ENCODE measurements around the gene TNFAIP2. TPM values are rescaled to one million over a fixed set of nuclear protein-coding genes. Genes with fewer than 3 reads are reported as not detected.
A peak's percentile ranks its signal among the peaks of the same experiment; 100 is the strongest.

The TNFAIP2 gene
- total RNA-seq, 6 experiments from 2014 or later = 23.2 to 122 (median 32.6) TPM

GRCh38 chr14:103093856-103094405 lies 29.3 kb upstream of the TNFAIP2 start:
- peaks cover 0 to 38% (median 7%) of the 10 kb centered on the region in 4 donors for H3K4me1 ChIP-seq
- peak overlapping the region; percentile 49 to 69 (median 62) for H3K4me3 ChIP-seq
- intact Hi-C loops (cut with DNase I) = no loop called here
- H3K9me3 ChIP-seq = no peaks in the 10 kb centered on the region
- TF ChIP-seq POLR2A (IDR thresholded peaks at IDR 0.05) (no peak), CTCF (IDR thresholded peaks at IDR 0.05) (no peak)
- ATAC-seq (no peak), DNase-seq (peak in 1 of 3 donors; percentile 20)
- H3K27ac ChIP-seq = peak overlapping the region; percentile 84 to 94 (median 91)
- no peaks in the 10 kb centered on the region for H3K27me3 ChIP-seq
- H3K36me3 ChIP-seq = no peaks in the 10 kb centered on the region
- 42% methylated on average over 3 of the region's 13 CpGs for WGBS (ENCODE audit: insufficient coverage, low coverage, low lambda C conversion rate, missing lambda C conversion rate)

DNA sequence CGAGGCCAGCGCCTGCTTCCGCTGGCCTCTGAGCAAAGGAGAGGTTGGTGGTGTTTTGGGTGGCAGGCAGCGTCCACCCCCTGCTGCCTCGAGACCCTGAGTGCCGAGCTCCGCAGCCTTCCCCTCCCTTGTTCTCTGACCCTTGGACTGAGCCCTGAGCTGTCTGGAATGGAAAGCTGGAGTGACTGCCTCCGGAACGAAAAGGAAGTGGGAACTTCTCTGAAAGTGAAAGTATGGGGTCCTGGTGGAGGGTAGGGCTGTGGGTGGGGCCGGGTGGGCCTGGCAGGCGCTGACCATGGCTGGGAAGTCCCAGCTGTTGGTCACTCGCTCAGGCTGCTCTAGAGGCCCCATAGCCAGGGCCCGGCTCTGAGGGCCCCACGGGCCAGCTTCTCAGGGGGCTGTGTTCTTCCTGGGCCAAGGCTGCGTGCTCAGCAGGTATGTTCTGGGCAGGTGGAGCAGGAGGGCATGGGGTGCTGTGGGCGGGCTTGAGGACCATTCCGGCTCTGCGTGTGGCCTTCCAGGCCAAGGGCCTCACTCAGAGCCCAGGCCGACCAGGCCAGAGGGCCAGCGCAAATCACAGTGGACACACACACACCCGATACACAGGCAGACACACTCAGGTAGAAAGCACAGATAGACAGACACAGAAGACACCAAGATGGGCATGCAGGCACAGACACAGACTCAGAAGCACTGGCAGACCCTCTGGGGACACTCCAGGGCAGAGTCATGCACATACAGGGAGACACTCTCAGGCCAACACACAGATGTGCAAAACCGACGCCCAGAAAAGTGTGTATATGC lies 28.7 kb upstream of the TNFAIP2 start, which contains the start of gene EXOC3L4:
TSS of gene EXOC3L4 (plus strand) at position 320 of the 804 bp plus-strand sequence. CDS start 5,495 bp downstream, outside the sequence.
- TF ChIP-seq POLR2A (IDR thresholded peaks at IDR 0.05) = peak; percentile 18
- TF ChIP-seq CTCF (IDR thresholded peaks at IDR 0.05) = no peak
- H3K27ac ChIP-seq = peak within 1 kb of the TSS; percentile 84 to 94 (median 91)
- ATAC-seq (peak; percentile 33 to 50 (median 40)), DNase-seq (peak; percentile 51 to 67 (median 64))
- peak within 1 kb of the TSS; percentile 49 to 69 (median 62) for H3K4me3 ChIP-seq
- H3K36me3 ChIP-seq = no peaks in the 10 kb centered on the region
- H3K4me1 ChIP-seq = peaks cover 0 to 38% (median 9%) of the 10 kb centered on the region in 4 donors
- no CpG with 5 or more reads among the region's 23 CpGs for WGBS (ENCODE audit: insufficient coverage, low coverage, low lambda C conversion rate, missing lambda C conversion rate)
- no peaks in the 10 kb centered on the region for H3K9me3 ChIP-seq
- H3K27me3 ChIP-seq = no peaks in the 10 kb centered on the region
- intact Hi-C loops (cut with DNase I) = no loop called here

DNA sequence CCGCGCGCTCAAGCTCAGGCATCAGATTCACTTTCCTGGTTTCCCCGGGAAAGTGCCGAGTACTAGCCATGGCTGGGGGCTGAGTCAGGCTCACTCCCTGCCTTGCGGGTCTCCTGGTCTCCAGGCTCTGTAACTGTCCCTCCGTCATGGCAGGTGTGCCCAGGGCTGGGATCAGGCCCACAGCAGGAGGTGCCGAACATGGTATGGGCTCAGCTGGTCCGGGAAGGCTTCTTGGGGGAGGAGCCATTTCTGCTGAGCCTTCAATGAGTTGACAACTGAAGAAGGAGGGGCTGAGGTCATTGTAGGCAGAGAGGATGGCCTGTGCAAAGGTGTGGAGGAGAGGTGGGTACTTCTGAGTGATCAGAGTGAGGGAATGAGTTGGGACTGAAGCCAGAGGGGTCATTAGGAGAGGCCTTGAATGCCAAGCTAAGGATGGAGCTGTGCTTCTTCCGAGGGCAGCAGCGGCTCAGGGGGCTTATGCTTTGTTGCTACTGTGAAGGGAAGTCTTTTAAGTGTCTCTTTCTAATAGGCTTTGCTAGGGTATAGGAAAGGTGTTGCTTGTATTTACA lies 28.0 kb upstream of the TNFAIP2 start:
- Histone ChIP-seq H3K27me3 (no peaks in the 10 kb centered on the region), H3K9me3 (no peaks in the 10 kb centered on the region), H3K4me3 (peak overlapping the region; percentile 49 to 69 (median 62)), H3K4me1 (peaks cover 0 to 44% (median 12%) of the 10 kb centered on the region in 4 donors), H3K27ac (peak overlapping the region; percentile 84 to 94 (median 91)), H3K36me3 (no peaks in the 10 kb centered on the region)
- WGBS (ENCODE audit: insufficient coverage, low coverage, low lambda C conversion rate, missing lambda C conversion rate) = 43% methylated on average over 4 of the region's 11 CpGs
- intact Hi-C loops (cut with DNase I) = no loop called here
- TF ChIP-seq CTCF (IDR thresholded peaks at IDR 0.05) (no peak), POLR2A (IDR thresholded peaks at IDR 0.05) (no peak)
- ATAC-seq (peak; percentile 1 to 24 (median 3)), DNase-seq (peak in 2 of 3 donors; percentile 38 to 60)

GRCh38 chr14:103096387-103096786 lies 26.9 kb upstream of the TNFAIP2 start:
- TF ChIP-seq CTCF (IDR thresholded peaks at IDR 0.05) = no peak
- no peak for TF ChIP-seq POLR2A (IDR thresholded peaks at IDR 0.05)
- H3K9me3 ChIP-seq = no peaks in the 10 kb centered on the region
- H3K36me3 ChIP-seq = no peaks in the 10 kb centered on the region
- WGBS (ENCODE audit: insufficient coverage, low coverage, low lambda C conversion rate, missing lambda C conversion rate) = 60% methylated on average over 4 of the region's 4 CpGs
- H3K27ac ChIP-seq = no peak overlapping the region
- no peak for ATAC-seq
- intact Hi-C loops (cut with DNase I) = no loop called here
- H3K4me1 ChIP-seq = peaks cover 0 to 47% (median 15%) of the 10 kb centered on the region in 4 donors
- no peak for DNase-seq
- no peaks in the 10 kb centered on the region for H3K27me3 ChIP-seq
- no peak overlapping the region for H3K4me3 ChIP-seq

Measured in right lobe of liver (tissue), 6 donors.